Right lobe of liver (tissue), 4 donors: Measurements from ENCODE around the gene LRRC8D.

ENCODE experiments used
- POLR2A ChIP-seq: fragments of 450-650 bp; IDR thresholded peaks from one replicate; pipeline ENCODE4 v1.6.1; 2017; ENCODE audit warnings: antibody characterized with exemption, mild to moderate bottlenecking
- TF ChIP-seq, protein P1 (sequence below), 4 donors: fragments of 200-600 bp in 3 of 4; fragments of 450-650 bp in 1 of 4; IDR thresholded peaks; one replicate each; pipeline versions ENCODE4 v1.5.1 to v1.8.0; 2016 to 2022; ENCODE audit warnings: antibody characterized with exemption in 4 of 4, mild to moderate bottlenecking in 2 of 4
- donor health status: DM: no; HTN: no; CAD: no.
- donor health status: DM: no; HTN: no; CAD: no.
- donor health status: DM: no; HTN: yes; CAD: no.

DNA sequence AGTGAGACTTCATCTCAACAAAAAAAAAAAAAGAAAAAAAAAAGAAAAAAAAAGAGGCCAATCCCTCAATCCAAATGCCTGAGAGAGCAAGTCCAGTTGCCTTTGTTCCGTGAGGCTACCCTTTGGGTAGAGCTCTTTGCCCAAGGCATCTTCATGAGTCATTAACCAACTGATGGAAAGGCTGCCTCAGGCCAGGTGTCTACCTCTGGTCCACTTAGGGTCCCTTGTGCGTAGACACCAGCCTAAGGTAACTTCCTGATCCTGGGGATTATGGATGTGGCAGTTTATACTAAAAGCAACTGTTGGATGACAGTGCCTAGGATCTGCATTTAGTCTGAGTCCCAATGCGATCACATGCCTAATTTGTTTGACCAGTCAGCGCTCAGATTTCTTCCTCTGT lies 153.4 kb downstream of the LRRC8D start:
- TF ChIP-seq, protein P1, sequence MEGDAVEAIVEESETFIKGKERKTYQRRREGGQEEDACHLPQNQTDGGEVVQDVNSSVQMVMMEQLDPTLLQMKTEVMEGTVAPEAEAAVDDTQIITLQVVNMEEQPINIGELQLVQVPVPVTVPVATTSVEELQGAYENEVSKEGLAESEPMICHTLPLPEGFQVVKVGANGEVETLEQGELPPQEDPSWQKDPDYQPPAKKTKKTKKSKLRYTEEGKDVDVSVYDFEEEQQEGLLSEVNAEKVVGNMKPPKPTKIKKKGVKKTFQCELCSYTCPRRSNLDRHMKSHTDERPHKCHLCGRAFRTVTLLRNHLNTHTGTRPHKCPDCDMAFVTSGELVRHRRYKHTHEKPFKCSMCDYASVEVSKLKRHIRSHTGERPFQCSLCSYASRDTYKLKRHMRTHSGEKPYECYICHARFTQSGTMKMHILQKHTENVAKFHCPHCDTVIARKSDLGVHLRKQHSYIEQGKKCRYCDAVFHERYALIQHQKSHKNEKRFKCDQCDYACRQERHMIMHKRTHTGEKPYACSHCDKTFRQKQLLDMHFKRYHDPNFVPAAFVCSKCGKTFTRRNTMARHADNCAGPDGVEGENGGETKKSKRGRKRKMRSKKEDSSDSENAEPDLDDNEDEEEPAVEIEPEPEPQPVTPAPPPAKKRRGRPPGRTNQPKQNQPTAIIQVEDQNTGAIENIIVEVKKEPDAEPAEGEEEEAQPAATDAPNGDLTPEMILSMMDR (IDR thresholded peaks at IDR 0.05), result no peak
- no peak for TF ChIP-seq POLR2A
